Activated B cell treated with CpG ODN at 0.5 μM for 24 hours (primary cell): Measurements from ENCODE around the gene PAX3. TPM values are rescaled to one million over a fixed set of nuclear protein-coding genes. Genes with fewer than 3 reads are reported as not detected.

ENCODE experiments used
- ATAC-seq: fragments of 200-7000 bp; cut with Tn5 transposase; one replicate; pipeline ENCODE4 v1.10.0; 2021; ENCODE audit warnings: low read depth, mild to moderate bottlenecking, moderate library complexity
- CTCF ChIA-PET: fragments of 350-600 bp; sonication (Branson Sonifier 250); formaldehyde crosslinking; loops from one replicate; lab custom pipeline; 2021; ENCODE audit warnings: antibody characterized with exemption; lab: Charles Lee
- POLR2A ChIA-PET: fragments of 350-600 bp; sonication (Branson Sonifier 250); formaldehyde crosslinking; loops from one replicate; lab custom pipeline; 2021; ENCODE audit warnings: antibody characterized with exemption; lab: Charles Lee
- DNase-seq: peaks from one replicate; pipeline ENCODE4 v3.0.0; 2022
- H3K27ac Mint-ChIP-seq: one replicate; pipeline ENCODE4 v1.8.0; 2020; ENCODE audit warnings: mixed read lengths
- H3K27me3 Mint-ChIP-seq: one replicate; pipeline ENCODE4 v1.8.0; 2021; ENCODE audit warnings: mixed read lengths
- H3K36me3 Mint-ChIP-seq: one replicate; pipeline ENCODE4 v1.8.0; 2021; ENCODE audit warnings: low read depth, mixed read lengths
- H3K4me1 Mint-ChIP-seq: one replicate; pipeline ENCODE4 v1.8.0; 2021; ENCODE audit warnings: mixed read lengths
- H3K4me3 Mint-ChIP-seq: one replicate; pipeline ENCODE4 v1.8.0; 2020; ENCODE audit warnings: mild to moderate bottlenecking, mixed read lengths
- H3K9me3 Mint-ChIP-seq: one replicate; pipeline ENCODE4 v1.8.0; 2020; ENCODE audit warnings: mixed read lengths
- intact Hi-C: fragments of 100-400 bp; cut with micrococcal nuclease; formaldehyde crosslinking; loops from one replicate; pipeline ENCODE4 v1.15.1; 2024
- total RNA-seq: library from RNA; stranded (reverse); gene quantifications from 2 replicates; pipeline ENCODE4 v1.2.3, GENCODE V29; 2022
- TF ChIP-seq, protein P1 (sequence below): fragments of 200-600 bp; IDR thresholded peaks from one replicate; pipeline ENCODE4 v1.8.0; 2022; ENCODE audit warnings: antibody characterized with exemption, mild to moderate bottlenecking

The PAX3 gene
- total RNA-seq, 1 donor from 2014 or later: not detected

DNA sequence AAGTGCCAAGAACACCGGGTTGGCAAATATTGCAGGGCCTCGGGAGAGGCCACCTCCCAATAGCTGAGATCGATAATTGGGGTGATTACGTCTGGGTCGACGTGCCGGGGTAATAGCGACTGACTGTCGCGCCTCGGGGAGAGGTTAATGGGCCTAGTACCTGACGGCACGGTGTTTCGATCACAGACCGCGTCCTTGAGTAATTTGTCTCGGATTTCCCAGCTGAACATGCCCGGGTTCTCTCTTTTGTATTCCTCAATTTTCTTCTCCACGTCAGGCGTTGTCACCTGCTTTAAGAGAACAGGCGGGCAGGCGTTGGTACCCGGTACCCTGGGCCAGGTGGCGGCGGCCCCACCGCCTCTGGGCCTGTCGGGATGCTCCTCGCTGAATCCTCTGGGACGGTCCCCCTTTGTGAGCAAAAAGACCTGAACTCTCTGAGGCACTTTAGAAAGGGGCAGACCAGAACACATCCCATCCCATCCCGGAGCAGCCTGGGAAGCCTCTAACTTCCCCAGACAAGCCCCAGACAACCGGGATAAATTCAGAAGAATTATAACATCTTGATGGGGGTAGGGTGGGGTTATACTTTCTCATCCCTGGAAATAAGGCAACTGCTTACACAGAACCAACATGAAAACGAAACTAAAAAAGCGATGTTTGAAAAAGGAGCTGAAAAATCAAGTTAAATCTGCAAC lies 3.3 kb downstream of the PAX3 start:
- ChIA-PET POLR2A (no interaction called here), CTCF (no interaction called here)
- no peak for DNase-seq
- TF ChIP-seq, protein P1, sequence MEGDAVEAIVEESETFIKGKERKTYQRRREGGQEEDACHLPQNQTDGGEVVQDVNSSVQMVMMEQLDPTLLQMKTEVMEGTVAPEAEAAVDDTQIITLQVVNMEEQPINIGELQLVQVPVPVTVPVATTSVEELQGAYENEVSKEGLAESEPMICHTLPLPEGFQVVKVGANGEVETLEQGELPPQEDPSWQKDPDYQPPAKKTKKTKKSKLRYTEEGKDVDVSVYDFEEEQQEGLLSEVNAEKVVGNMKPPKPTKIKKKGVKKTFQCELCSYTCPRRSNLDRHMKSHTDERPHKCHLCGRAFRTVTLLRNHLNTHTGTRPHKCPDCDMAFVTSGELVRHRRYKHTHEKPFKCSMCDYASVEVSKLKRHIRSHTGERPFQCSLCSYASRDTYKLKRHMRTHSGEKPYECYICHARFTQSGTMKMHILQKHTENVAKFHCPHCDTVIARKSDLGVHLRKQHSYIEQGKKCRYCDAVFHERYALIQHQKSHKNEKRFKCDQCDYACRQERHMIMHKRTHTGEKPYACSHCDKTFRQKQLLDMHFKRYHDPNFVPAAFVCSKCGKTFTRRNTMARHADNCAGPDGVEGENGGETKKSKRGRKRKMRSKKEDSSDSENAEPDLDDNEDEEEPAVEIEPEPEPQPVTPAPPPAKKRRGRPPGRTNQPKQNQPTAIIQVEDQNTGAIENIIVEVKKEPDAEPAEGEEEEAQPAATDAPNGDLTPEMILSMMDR: no peak
- Mint-ChIP-seq H3K4me3 (peak overlapping the region; percentile 37), H3K27me3 (peaks cover 82% of the 10 kb centered on the region), H3K4me1 (peaks cover 24% of the 10 kb centered on the region), H3K36me3 (no peaks in the 10 kb centered on the region), H3K27ac (no peak overlapping the region), H3K9me3 (peaks cover 3% of the 10 kb centered on the region)
- intact Hi-C loops: no loop called here
- no peak for ATAC-seq

DNA sequence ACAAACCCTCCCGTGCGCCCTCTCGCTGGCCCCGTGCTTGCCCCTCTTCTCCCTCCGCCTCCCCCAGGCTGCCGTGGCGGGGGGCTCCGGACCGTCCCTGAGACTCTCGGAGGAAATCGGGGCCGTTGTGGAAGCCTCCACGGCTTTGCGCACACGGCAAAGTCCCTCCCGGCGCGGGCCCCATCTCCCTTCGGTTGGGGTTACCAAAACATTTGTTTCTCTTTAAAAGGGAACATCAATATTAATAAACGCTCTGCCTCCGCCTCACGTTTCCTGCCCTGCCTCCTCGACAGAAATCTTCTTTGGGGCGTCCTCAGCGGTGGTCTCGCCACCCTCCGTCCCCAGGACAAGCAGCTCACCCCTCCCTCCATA lies 3.8 kb downstream of the PAX3 start:
- Mint-ChIP-seq H3K27ac (no peak overlapping the region), H3K27me3 (peaks cover 82% of the 10 kb centered on the region), H3K4me1 (peaks cover 24% of the 10 kb centered on the region), H3K4me3 (peak overlapping the region; percentile 37), H3K9me3 (peaks cover 3% of the 10 kb centered on the region), H3K36me3 (no peaks in the 10 kb centered on the region)
- ATAC-seq (no peak), DNase-seq (no peak)
- TF ChIP-seq, protein P1: no peak
- POLR2A ChIA-PET: no interaction called here
- intact Hi-C loops: no loop called here
- CTCF ChIA-PET: no interaction called here

DNA sequence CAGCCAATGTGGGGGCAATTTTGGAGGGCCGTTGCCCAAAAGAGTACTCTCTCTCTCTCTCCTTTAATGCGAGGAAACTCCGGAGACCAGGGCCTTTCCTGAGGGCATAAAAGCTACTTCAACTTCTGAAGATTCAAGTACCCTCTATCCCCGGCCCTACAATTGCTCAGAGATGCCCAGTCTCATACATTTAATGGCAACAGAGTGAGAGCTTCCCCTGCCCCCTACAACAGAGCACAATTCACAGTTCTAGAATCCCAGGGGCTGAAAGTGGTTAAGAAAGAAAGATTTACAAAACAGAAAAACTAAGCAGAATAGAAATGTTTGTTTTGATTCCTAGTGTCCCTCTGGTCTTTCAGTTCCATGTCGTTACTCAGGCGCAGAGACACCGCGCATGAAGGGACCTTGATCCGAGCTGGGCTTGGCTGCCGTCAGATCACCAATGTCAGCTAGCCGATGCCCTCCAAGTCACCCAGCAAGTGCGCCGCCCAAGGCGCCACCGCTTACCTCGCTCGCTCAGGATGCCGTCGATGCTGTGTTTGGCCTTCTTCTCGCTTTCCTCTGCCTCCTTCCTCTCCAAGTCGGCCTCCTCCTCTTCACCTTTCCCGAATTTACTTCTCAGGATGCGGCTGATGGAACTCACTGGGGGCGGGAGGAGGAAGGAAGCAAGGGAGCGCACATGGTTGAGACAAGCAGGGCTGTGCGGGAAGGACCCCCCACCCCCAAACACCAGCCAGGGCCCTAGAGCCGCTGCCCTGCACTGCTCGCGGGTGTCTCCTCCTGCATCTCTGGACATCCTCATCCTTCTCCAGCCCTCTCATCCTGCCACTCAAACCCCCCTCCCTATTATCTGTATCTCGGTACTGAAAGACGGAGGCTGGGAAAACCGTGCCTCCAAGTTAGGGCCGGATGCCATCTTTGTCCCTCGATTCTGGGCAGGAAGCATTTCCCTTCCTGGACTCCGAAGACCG lies 4.9 kb downstream of the PAX3 start:
- Mint-ChIP-seq H3K4me1 (peaks cover 21% of the 10 kb centered on the region), H3K9me3 (no peaks in the 10 kb centered on the region), H3K4me3 (no peak overlapping the region), H3K36me3 (no peaks in the 10 kb centered on the region), H3K27ac (no peak overlapping the region), H3K27me3 (peaks cover 81% of the 10 kb centered on the region)
- DNase-seq (no peak), ATAC-seq (no peak)
- ChIA-PET POLR2A (no interaction called here), CTCF (no interaction called here)
- intact Hi-C loops: no loop called here
- TF ChIP-seq, protein P1: no peak

DNA sequence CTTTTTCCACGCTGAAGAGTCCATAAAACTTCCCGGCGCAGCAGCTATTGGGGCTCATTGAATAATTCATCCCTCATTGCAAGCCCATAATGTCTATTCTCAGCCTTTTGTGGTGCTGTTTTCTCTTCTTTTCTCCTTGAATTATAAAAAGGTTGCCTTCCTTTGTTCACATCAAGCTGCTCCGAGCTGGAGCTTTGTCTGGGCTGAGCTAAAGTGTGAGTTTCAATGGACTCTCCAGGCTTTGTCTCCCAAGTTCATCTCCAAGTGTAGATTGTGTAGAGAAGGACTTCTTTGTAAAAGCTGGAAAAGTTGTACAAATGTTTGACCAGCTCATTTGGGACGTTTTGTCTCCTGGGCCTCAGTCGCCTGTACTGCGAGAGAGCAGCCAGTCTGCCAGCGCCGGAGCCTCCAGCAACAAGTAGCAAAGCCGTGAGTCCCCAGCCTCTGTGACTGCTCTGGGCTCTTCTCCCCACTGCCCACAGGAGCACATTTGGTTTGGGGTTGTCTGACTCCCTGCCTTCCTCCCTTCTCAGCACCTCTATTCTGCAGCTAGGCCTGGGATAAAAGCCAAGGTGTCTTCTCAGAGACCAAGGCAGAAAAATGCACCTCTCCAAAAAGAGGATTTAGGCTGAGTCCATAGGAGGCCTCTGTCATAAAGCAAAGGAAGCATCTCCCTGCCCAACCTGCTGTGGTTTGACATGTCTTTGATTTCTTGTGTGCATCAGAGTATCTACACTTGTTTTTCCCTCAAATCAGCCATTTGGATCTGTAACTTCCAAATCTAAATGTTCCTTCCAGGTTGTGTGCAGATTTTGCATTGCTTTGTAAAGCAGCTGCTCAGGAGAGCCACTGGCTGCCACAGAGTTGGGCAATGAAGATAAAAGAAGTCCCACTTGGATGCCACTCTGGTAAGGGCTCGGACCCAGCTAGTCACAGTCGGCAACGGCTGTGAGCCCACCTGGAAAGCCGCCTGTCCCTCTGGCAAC lies 6.4 kb downstream of the PAX3 start:
- H3K4me3 Mint-ChIP-seq: no peak overlapping the region
- H3K9me3 Mint-ChIP-seq: no peaks in the 10 kb centered on the region
- H3K27me3 Mint-ChIP-seq: peaks cover 84% of the 10 kb centered on the region
- DNase-seq (no peak), ATAC-seq (no peak)
- ChIA-PET CTCF (no interaction called here), POLR2A (no interaction called here)
- intact Hi-C loops: no loop called here
- no peak overlapping the region for H3K27ac Mint-ChIP-seq
- no peaks in the 10 kb centered on the region for H3K36me3 Mint-ChIP-seq
- TF ChIP-seq, protein P1: no peak
- peaks cover 21% of the 10 kb centered on the region for H3K4me1 Mint-ChIP-seq
